H7 (cell line): ENCODE results near the gene SPON1. TPM values are rescaled to one million over a fixed set of nuclear protein-coding genes. Genes with fewer than 3 reads are reported as not detected.

Experiments
- DNase-seq: peaks from one replicate; pipeline ENCODE4 v3.0.0; 2012
- H3K27me3 ChIP-seq: 2 replicates; pipeline ENCODE4 v1.6.0; 2011; ENCODE audit warnings: mild to moderate bottlenecking, low read length; ENCODE audit not compliant: control insufficient read depth, insufficient read depth
- H3K36me3 ChIP-seq: replicated peaks from 2 replicates; pipeline ENCODE4 v1.5.1; 2011; ENCODE audit warnings: low read length; ENCODE audit not compliant: control insufficient read depth, insufficient read depth
- H3K4me3 ChIP-seq: 2 replicates; pipeline ENCODE4 v1.5.1; 2011; ENCODE audit warnings: low read depth, mild to moderate bottlenecking, control low read depth, low read length, moderate library complexity; ENCODE audit not compliant: insufficient read depth
- total RNA-seq: library from RNA; depleted of rRNA; stranded (reverse); fragments of >200 nt; shearing (Covaris generic); gene quantifications from 2 replicates; pipeline ENCODE4 v1.2.3, GENCODE V29; 2014

The SPON1 gene
- total RNA-seq, 1 experiment from 2014 or later: 4.6 TPM

DNA sequence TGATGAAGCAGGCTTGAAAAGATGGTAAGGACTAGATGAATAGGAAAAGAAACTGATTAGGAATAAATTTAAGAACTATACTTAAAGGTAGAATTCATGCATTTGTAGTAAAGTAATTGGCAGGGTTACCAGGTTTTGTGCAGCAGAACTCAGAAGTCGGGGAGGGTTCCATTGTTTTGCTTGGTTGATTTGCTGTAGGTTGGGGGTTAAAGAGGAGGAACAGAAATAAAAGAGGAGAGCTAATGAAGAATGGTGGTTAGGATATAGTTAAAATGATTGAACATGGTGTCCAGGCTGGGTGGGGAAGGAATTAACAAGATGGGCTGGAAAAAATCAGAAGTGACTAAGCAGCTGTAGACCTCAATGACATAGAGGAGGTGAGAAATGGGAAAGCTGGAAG lies 5.5 kb upstream of the SPON1 start:
- H3K36me3 ChIP-seq: no peaks in the 10 kb centered on the region
- DNase-seq: no peak
- H3K27me3 ChIP-seq: peaks cover 23% of the 10 kb centered on the region
- H3K4me3 ChIP-seq: no peak overlapping the region

DNA sequence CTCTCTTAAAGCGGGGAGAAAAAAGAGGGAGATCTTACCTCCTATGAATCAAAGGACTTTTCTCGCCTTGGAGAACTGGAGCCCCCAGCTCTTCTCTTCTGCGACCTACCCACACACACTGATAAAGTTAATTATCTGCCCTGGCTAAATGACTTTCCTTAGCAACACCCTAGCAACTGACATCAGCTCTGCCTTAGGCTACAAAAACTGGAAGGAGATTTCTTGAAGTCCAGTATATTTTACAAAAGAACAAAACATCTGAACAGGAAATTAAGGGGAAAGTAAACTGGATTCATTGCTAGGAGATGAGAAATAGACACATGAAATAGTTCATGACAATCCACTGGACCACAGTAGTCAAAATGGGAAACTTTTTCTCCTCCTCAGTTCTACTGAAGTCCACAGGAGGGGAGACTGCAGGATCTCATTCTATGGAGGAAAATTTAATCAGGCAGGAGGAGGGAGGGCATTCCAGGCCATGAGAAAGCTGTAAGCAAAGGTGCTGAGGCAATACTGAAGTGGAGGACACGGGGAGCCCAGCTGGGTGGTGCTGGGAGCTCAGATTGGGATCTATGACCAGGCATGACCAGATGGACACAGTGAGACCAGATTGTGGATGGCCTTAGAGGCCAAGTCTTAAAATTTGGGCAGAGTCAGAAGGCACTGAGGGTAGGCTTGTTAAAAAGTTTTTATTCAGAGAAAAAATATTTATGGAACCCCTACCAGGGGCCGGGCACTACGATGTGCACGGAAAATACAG lies 3.7 kb upstream of the SPON1 start:
- peaks cover 41% of the 10 kb centered on the region for H3K27me3 ChIP-seq

GRCh38 chr11:13962198-13962561 lies 343 bp upstream of the SPON1 start:
- DNase-seq: no peak
- peaks cover 69% of the 10 kb centered on the region for H3K27me3 ChIP-seq
- no peaks in the 10 kb centered on the region for H3K36me3 ChIP-seq
- H3K4me3 ChIP-seq: peak overlapping the region; percentile 47

More for the DNA sequence above, 3.7 kb upstream of the SPON1 start:
- Histone ChIP-seq H3K4me3 (no peak overlapping the region), H3K36me3 (no peaks in the 10 kb centered on the region)
- DNase-seq: no peak

GRCh38 chr11:13963169-13963948 lies 836 bp downstream of the SPON1 start:
- Histone ChIP-seq H3K27me3 (peaks cover 69% of the 10 kb centered on the region), H3K4me3 (peak overlapping the region; percentile 47), H3K36me3 (no peaks in the 10 kb centered on the region)
- DNase-seq: peak; percentile 76

DNA sequence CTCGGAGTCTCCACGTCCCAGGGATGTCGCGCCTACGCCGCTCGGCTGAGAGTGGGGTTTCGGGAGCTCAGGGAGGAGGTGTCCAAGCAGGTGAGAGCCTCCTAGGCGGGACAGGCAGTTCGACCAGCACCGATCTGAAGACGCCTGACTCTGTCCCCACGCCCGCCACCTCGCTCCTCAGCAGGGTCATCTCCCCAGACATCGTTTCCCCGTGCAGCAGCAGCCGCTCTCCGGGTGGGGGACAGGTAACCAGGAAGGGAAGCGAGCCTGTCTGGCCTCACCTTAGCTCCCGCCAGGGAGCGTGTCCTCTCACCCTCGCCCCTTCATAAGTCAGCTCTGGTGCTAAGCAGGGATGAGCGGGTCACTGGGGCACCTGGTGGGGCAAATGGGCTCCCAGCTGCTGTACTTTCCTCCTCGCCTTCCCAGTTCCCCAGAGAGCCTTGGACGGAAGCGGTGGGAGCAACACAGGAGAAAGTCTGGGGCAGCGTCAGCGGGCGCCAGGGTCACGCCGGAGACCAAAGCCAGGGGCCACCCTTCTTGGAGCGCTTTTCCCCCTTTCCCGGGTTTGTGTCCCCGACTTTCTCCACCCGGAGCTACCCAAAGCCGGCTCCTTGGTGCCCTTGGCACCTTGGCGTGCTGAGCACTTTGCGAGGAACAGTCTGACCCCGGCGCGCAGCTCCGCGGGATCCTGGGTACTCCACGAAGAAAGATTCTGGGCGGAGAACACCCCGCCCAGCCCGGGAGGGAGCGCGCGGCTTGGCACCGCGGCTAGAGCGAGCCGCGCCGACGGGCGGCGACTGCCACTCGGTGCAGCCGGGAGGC lies 1.6 kb downstream of the SPON1 start:
- Histone ChIP-seq H3K4me3 (peak overlapping the region; percentile 47), H3K36me3 (no peaks in the 10 kb centered on the region), H3K27me3 (peaks cover 69% of the 10 kb centered on the region)
- DNase-seq: peak; percentile 79

DNA sequence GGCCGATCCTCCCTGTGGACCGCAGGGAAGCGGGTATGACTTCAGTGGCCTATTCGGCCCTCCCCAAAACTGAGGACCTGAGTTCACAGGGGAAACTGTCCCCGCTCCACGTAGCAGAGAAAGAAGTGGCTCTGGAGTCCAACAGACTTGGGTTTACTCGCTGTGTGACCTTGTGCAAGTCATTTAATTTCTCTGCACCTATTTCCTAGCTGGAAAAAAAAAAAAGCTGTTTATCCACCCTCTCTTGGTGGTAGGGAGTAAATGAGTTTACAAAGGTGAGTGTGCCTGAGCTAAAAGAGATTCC lies 2.2 kb downstream of the SPON1 start:
- DNase-seq: no peak
- peaks cover 68% of the 10 kb centered on the region for H3K27me3 ChIP-seq
- peak overlapping the region; percentile 47 for H3K4me3 ChIP-seq
- no peaks in the 10 kb centered on the region for H3K36me3 ChIP-seq

DNA sequence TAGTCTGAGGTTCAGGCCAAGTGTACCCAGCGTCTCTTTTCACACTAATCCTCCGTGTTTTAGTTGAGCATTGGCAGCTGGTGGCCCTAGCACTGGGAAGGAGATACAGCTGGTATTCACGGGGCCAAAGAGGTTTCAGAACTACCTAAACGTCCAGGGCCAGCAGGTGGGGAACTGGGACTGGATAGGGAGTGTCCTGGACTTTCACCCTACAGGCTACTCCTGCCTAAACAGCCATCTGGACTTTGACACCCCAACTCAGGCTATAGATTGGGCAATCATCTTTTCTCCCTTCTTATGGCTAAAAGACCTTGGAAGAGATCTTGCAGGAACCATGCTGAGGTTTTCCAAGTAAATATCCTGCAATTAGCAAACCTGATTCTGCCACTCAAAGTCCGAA lies 2.8 kb downstream of the SPON1 start:
- peak; percentile 42 for DNase-seq
- H3K36me3 ChIP-seq: no peaks in the 10 kb centered on the region
- peaks cover 62% of the 10 kb centered on the region for H3K27me3 ChIP-seq
- no peak overlapping the region for H3K4me3 ChIP-seq

DNA sequence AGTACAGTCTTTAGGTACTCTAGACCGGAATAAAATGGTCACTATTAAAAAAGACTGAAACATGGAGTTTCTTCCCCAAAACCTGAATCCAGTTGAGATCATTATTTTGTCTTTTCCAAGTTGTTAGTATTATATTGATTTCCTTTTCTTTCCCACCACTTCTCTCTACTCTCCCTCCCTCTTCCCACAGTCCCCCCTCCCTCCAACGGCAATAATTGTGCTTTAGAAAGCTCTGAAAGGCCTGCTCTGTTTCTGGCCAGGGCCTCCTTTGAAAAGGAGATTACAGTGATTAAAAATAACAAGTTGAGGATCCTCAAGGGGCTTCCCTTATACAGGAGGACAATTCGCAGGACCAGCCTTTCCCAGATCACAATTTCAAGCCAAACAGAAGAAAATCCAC lies 3.5 kb downstream of the SPON1 start:
- no peak overlapping the region for H3K4me3 ChIP-seq
- no peak for DNase-seq
- H3K36me3 ChIP-seq: no peaks in the 10 kb centered on the region
- H3K27me3 ChIP-seq: peaks cover 56% of the 10 kb centered on the region

DNA sequence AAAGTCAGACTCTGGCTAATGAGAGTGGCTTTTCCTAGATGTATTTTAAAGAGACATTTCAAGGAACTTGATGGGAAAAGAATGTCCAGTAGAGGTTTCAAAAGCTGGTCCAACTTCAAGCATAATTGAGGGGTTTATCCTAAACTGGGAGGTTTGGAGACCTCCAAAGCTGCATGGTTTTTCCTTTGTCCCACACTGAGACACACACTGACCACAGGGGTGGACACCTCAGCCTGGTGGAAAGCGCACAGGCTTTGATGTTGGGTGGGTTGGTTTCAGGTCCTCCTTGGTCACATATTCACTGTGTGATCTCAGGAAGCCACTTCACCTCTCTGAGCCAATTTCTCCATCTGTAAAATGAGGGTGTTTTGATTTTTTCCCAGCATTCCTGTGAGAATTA lies 4.0 kb downstream of the SPON1 start:
- Histone ChIP-seq H3K36me3 (no peaks in the 10 kb centered on the region), H3K4me3 (no peak overlapping the region), H3K27me3 (peaks cover 52% of the 10 kb centered on the region)
- DNase-seq: no peak

GRCh38 chr11:13970986-13971385 lies 8.5 kb downstream of the SPON1 start:
- peak; percentile 44 for DNase-seq
- Histone ChIP-seq H3K4me3 (no peak overlapping the region), H3K36me3 (no peaks in the 10 kb centered on the region)

GRCh38 chr11:13972043-13972910 lies 9.8 kb downstream of the SPON1 start:
- no peak overlapping the region for H3K4me3 ChIP-seq
- no peak for DNase-seq
- H3K36me3 ChIP-seq: no peaks in the 10 kb centered on the region
- H3K27me3 ChIP-seq: no peaks in the 10 kb centered on the region; the same call in 1 of the 2 replicates

More at GRCh38 chr11:13970986-13971385, 8.5 kb downstream of the SPON1 start:
- H3K27me3 ChIP-seq: peaks cover 7% of the 10 kb centered on the region

- DNase-seq: no peak
- no peaks in the 10 kb centered on the region; the same call in 1 of the 2 replicates for H3K27me3 ChIP-seq
- H3K4me3 ChIP-seq: no peak overlapping the region
- H3K36me3 ChIP-seq: no peaks in the 10 kb centered on the region
These were observed 10.4 kb downstream of the SPON1 start for GRCh38 chr11:13972944-13973343.

- DNase-seq: no peak
- no peak overlapping the region for H3K4me3 ChIP-seq
- no peaks in the 10 kb centered on the region; the same call in 1 of the 2 replicates for H3K27me3 ChIP-seq
- H3K36me3 ChIP-seq: no peaks in the 10 kb centered on the region
These were observed 12.1 kb downstream of the SPON1 start for GRCh38 chr11:13974631-13975030.
